Psoas muscle (tissue), 8 donors: ENCODE results near the gene PRKCD. TPM values are rescaled to one million over a fixed set of nuclear protein-coding genes. Genes with fewer than 3 reads are reported as not detected.

Source experiments
- ATAC-seq, 4 donors: fragments of 200-7000 bp; cut with Tn5 transposase; one replicate each; pipeline ENCODE4 v1.9.1; 2020; ENCODE audit warnings: moderate library complexity in 3 of 4, mild to moderate bottlenecking in 2 of 4
- DNase-seq, 2 donors: peaks; one replicate each; pipeline ENCODE4 v3.0.0-alpha.2; 2020
- H3K27ac ChIP-seq: fragments of 200-600 bp; one replicate; pipeline ENCODE4 v1.8.0; 2022
- H3K27me3 ChIP-seq, 3 donors: fragments of 200-600 bp in 1 of 3; one replicate each; pipeline versions ENCODE4 v1.6.1 to v1.8.0; 2013 to 2022; ENCODE audit warnings: low read length in 2 of 3, mild to moderate bottlenecking in 2 of 3, moderate library complexity in 1 of 3; ENCODE audit not compliant: insufficient read depth in 3 of 3
- H3K36me3 ChIP-seq, 2 donors: fragments of 200-600 bp in 1 of 2; one replicate each; pipeline versions ENCODE4 v1.6.1 to v1.8.0; 2013 to 2022; ENCODE audit warnings: low read depth in 1 of 2, mild to moderate bottlenecking in 1 of 2, moderate library complexity in 1 of 2; ENCODE audit not compliant: insufficient read depth in 1 of 2
- H3K4me1 ChIP-seq: fragments of 200-600 bp; one replicate; pipeline ENCODE4 v1.8.0; 2022
- H3K4me3 ChIP-seq: fragments of 200-600 bp; one replicate; pipeline ENCODE4 v1.8.0; 2022; ENCODE audit warnings: mild to moderate bottlenecking
- H3K9me3 ChIP-seq: fragments of 200-600 bp; one replicate; pipeline ENCODE4 v1.8.0; 2022
- whole genome bisulfite sequencing, 3 donors: extraction: QIAGEN DNeasy Blood & Tissue Kit; methylation state at CpG; one replicate each; pipeline versions ENCODE4 v1.1.6 to v1.1.7; 2013; 5-methylcytosine and 5-hydroxymethylcytosine counted together
- intact Hi-C, 2 donors: fragments of 100-400 bp; cut with DNase I; formaldehyde crosslinking; loops; one replicate each; pipeline versions ENCODE4 v1.11.0 to v1.14.2; 2022
- polyA plus RNA-seq, 3 donors: library from polyadenylated mRNA; stranded (reverse); fragments of 200-250 nt; gene quantifications; one replicate each; pipeline ENCODE4 v1.2.3, GENCODE V29; 2013
- total RNA-seq, 4 donors: library from RNA; stranded (reverse); fragmentation: NEBNext Ultra II Directional in 2 of 4; extraction: Animal tissue kit (Norgen Biotek cat#: 25700) in 2 of 4; gene quantifications; one replicate each; pipeline versions ENCODE4 v1.2.1 to v1.2.4, GENCODE V29; 2021 to 2023
- TF ChIP-seq, protein P1 (sequence below): fragments of 200-600 bp; IDR thresholded peaks from one replicate; pipeline ENCODE4 v1.8.0; 2022; ENCODE audit warnings: antibody characterized with exemption
- donor health status: healthy with polysubstance abuse.
- donor health status: DM: no; HTN: no; CAD: no; lungs with moderate emphysema.
- donor health status: Bipolar disorder and iron deficiency.
- donor health status: healthy.
- donor health status: DM: yes; HTN: yes; CAD: no.
- donor health status: DM: no; HTN: no; CAD: no.
- donor health status: DM: no; HTN: no; CAD: no.
- donor health status: DM: yes; HTN: yes; CAD: no.

PRKCD gene
- total and polyA plus RNA-seq, 7 donors = 3.2 to 8.4 (median 4.4) TPM

DNA sequence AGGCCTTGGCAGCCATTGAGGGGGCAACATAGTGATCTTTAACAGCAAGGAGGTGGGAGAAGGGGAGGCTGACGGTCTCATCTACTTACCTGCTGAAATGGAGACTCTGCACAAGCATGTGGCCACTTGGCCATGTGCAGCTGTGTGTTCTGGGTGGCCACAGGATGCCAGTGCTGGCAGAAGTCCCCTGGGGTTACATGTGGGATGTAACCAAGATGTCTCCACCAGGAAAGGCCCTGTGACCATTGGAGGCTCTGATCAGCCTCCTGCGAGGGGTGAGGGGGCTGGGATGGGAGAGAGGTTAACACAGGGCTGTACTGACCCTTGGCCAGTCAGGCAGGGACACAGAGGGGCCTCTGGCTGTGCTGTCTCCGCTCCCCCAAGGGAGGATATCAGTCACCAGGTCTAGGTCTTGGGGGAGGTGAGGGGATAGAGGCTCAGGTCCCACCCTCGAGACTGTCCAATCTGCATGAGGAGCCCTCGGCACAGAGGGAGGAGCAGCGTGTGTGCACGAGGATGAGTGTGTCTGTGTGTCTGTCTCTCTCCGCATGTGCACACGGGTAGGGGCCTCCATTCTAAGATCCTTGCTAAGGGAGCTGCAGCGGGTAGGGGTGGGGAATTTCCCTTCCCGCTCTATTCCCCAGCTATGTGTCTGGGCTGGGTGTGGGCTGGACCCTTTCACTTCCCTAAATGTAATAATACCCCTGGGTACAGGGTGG, 19.5 kb downstream of the PRKCD start:
- intact Hi-C loops = no loop called here
- no peaks in the 10 kb centered on the region for H3K9me3 ChIP-seq
- DNase-seq = no peak
- H3K4me1 ChIP-seq = no peaks in the 10 kb centered on the region
- TF ChIP-seq, protein P1, sequence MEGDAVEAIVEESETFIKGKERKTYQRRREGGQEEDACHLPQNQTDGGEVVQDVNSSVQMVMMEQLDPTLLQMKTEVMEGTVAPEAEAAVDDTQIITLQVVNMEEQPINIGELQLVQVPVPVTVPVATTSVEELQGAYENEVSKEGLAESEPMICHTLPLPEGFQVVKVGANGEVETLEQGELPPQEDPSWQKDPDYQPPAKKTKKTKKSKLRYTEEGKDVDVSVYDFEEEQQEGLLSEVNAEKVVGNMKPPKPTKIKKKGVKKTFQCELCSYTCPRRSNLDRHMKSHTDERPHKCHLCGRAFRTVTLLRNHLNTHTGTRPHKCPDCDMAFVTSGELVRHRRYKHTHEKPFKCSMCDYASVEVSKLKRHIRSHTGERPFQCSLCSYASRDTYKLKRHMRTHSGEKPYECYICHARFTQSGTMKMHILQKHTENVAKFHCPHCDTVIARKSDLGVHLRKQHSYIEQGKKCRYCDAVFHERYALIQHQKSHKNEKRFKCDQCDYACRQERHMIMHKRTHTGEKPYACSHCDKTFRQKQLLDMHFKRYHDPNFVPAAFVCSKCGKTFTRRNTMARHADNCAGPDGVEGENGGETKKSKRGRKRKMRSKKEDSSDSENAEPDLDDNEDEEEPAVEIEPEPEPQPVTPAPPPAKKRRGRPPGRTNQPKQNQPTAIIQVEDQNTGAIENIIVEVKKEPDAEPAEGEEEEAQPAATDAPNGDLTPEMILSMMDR = no peak
- H3K4me3 ChIP-seq = no peak overlapping the region
- H3K27ac ChIP-seq = no peak overlapping the region
- H3K36me3 ChIP-seq = peaks cover 0 to 24% of the 10 kb centered on the region in 2 donors
- WGBS, 3 donors = 89 to 96% (median 93%) methylated on average over 11 of the region's 11 CpGs
- H3K27me3 ChIP-seq = no peaks in the 10 kb centered on the region
- ATAC-seq = no peak

DNA sequence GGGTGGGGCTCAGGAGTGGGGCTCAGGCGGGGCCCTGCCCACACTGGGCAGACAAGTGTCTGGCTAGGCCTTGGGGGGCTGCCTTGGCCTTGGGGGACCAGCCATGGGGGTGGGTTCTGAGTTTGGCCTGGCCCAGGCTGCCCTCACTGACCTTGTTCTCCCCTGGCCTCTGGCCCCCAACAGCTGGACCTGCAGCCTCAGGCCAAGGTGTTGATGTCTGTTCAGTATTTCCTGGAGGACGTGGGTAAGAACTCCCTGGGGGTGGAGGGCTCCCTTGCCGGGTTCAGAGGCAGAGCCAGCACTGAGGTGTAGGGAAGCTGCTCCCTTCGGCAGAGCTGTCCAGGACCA, 20.0 kb downstream of the PRKCD start:
- ATAC-seq (no peak), DNase-seq (no peak)
- Histone ChIP-seq H3K27me3 (no peaks in the 10 kb centered on the region), H3K36me3 (peaks cover 0 to 29% of the 10 kb centered on the region in 2 donors), H3K27ac (no peak overlapping the region), H3K4me3 (no peak overlapping the region), H3K4me1 (no peaks in the 10 kb centered on the region), H3K9me3 (no peaks in the 10 kb centered on the region)
- TF ChIP-seq, protein P1 = no peak
- intact Hi-C loops = no loop called here
- WGBS, 3 donors = 75 to 80% (median 79%) methylated on average over 4 of the region's 4 CpGs

DNA sequence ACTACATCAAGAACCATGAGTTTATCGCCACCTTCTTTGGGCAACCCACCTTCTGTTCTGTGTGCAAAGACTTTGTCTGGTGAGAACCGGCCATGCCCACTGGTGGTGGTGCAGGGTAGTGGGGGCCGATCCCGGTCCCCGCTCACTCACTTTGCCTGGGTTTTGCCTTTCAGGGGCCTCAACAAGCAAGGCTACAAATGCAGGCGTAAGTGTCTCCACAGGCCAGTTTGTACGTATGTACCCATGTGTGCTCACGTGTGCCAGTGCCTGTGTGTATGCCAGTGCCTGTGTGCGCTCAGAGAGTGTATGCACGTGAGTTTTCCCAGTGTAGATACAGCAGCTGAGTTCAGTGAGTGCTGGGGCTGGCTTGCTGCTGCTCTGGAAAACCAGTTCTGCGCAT, 20.5 kb downstream of the PRKCD start:
- H3K27ac ChIP-seq = no peak overlapping the region
- TF ChIP-seq, protein P1 = no peak
- peaks cover 0 to 33% of the 10 kb centered on the region in 2 donors for H3K36me3 ChIP-seq
- H3K4me3 ChIP-seq = no peak overlapping the region
- H3K9me3 ChIP-seq = no peaks in the 10 kb centered on the region
- intact Hi-C loops = no loop called here
- no peaks in the 10 kb centered on the region for H3K4me1 ChIP-seq
- no peaks in the 10 kb centered on the region for H3K27me3 ChIP-seq
- ATAC-seq (no peak), DNase-seq (no peak)
- WGBS, 3 donors = 93 to 97% (median 95%) methylated on average over 11 of the region's 11 CpGs

DNA sequence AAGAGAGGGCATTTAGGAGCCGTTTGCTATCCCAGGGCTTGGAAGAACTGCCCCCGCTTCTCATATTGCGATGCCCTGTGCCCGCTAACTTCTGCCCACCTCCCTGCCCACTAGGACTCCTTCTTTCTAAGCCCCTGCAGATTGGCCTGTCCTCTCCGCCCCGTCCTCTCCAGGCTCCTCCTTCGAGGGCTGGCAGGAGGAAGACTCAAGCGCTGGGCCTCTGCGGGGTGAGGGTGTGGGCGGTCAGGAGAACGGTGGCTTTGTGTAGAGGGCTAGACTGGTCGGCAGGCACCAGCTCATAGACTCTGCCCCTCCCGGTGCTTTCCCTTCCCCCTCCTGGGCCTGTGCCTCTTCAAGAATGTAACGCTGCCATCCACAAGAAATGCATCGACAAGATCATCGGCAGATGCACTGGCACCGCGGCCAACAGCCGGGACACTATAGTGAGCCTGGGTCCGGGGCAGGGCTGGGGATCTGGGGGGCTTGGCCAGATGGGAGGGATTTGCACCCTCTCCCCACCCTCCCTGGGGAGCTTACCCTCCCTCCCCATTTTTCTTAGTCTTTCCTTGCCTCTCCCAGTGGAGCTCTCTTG, 21.9 kb downstream of the PRKCD start:
- DNase-seq = no peak
- Histone ChIP-seq H3K27ac (no peak overlapping the region), H3K9me3 (no peaks in the 10 kb centered on the region), H3K4me3 (no peak overlapping the region), H3K27me3 (no peaks in the 10 kb centered on the region), H3K4me1 (no peaks in the 10 kb centered on the region), H3K36me3 (peaks cover 0 to 33% of the 10 kb centered on the region in 2 donors)
- TF ChIP-seq, protein P1 = no peak
- WGBS, 3 donors = 79 to 80% (median 79%) methylated on average over 20 of the region's 20 CpGs
- intact Hi-C loops = no loop called here
- ATAC-seq = no peak

DNA sequence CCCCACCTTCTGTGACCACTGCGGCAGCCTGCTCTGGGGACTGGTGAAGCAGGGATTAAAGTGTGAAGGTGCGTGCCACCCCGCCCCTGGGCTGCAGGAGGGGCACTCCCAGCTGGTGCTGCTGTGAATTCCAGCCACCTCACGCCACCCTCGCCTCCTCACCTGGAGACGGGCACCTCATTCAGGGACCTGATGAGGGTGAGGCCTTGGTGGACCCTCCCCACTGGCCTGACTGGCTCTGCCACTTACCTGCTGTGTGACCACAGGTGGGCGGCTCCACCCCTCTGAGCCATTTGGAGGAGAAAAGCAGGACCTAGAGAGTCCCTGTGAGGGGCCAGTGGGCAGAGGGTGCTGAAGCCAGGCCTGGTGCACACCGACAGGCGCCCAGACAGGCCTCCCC, 22.5 kb downstream of the PRKCD start:
- H3K4me1 ChIP-seq = no peaks in the 10 kb centered on the region
- H3K27ac ChIP-seq = no peak overlapping the region
- no peak for DNase-seq
- H3K9me3 ChIP-seq = no peaks in the 10 kb centered on the region
- H3K27me3 ChIP-seq = no peaks in the 10 kb centered on the region
- ATAC-seq = no peak
- intact Hi-C loops = no loop called here
- H3K4me3 ChIP-seq = no peak overlapping the region
- TF ChIP-seq, protein P1 = no peak
- peaks cover 0 to 33% of the 10 kb centered on the region in 2 donors for H3K36me3 ChIP-seq
- 95 to 99% (median 97%) methylated on average over 8 to 9 of the region's 9 CpGs for WGBS, 3 donors
